Spleen (tissue), 7 donors: ENCODE measurements around the gene SLC66A1.

Experiments
- CTCF ChIP-seq, 11 experiments: fragments of 200-600 bp in 7 of 11; fragments of 450-650 bp in 4 of 11; sonication (generic) in 4 of 11; IDR thresholded peaks in 8 of 11; conservative IDR thresholded peaks in 3 of 11; 1 replicate in 7 of 11; 2 replicates in 4 of 11; pipeline versions ENCODE4 v1.4.0 to v1.8.0; 2016 to 2021; ENCODE audit warnings: antibody characterized with exemption in 11 of 11, inconsistent platforms in 4 of 11, mild to moderate bottlenecking in 1 of 11
- POLR2AphosphoS5 ChIP-seq, 3 donors: sonication (generic); formaldehyde crosslinking; IDR thresholded peaks; one replicate each; pipeline ENCODE4 v1.5.1; 2017; ENCODE audit warnings: antibody characterized with exemption in 3 of 3
- donor health status: DM: no; HTN: no; CAD: no; lungs with moderate emphysema.
- donor health status: DM: no; HTN: no; CAD: no.
- donor health status: DM: no; HTN: no; CAD: no.

- TF ChIP-seq CTCF (IDR thresholded peaks at IDR 0.05 in 8 of 11, conservative IDR thresholded peaks at IDR 0.05 in 3 of 11) = no peak
- no peak for TF ChIP-seq POLR2AphosphoS5 (IDR thresholded peaks at IDR 0.05)
Observed at GRCh38 chr1:19357299-19357986, 45.3 kb downstream of the SLC66A1 start.
